ENCODE measurements around the gene PIRT.

PIRT gene

DNA sequence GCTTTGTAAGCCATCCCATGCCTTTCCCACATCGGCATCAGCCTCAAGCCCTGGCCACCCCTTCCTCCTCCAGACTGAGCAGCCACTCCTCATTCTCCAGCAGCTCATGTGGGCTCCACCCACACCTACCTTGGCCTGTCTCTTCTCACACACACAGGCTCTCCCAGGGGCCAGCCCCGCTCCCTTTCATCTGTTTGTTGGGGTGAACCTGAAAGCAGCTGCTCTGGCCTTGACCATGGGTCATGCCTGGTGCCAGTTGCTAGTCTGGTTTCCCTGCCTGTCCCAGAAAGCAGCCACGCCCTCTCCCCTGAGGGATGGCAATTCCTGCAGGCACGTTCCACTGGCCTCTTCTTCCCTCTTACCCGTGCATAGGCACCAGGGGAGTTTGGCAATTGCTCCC is 22.6 kb downstream of the PIRT start:
- no peak for DNase-seq

DNA sequence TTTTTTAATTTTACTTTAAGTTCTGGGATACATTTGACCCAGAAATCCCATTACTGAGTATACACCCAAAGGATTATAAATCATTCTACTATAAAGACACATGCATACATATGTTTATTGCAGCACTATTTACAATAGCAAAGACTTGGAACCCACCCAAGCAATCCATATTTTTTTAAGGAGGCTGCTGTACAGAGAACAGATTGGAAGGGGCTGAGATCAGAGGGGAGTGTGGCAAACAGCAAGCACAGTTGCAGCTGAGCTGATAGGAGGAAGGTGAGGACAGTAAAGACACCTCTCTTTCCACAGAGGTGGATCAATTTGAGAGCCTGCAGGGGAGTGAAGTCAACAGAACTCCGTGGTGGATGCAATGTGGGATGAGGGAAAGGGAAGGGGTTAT is 23.8 kb downstream of the PIRT start:
- DNase-seq = no peak

DNA sequence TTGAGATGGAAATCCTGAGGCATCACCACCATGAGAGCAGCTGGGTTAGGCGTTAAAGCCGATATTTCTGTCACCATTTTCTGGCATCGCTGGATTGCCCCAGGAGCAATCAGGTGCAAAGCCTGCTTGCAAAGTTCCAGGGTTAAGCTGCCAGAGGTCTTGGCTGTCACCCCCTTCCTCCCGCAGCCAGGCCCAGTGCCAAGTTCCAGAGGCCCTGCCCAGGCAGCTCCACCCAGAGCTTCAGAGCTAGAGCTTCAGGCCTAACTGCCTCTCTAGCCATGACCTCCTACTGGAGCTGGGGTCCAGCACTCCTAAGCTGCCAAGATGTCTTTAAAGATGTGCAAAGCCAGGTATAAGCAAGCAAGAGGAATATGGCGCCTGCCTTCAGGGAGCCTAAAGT is 25.2 kb downstream of the PIRT start:
- no peak for DNase-seq

DNA sequence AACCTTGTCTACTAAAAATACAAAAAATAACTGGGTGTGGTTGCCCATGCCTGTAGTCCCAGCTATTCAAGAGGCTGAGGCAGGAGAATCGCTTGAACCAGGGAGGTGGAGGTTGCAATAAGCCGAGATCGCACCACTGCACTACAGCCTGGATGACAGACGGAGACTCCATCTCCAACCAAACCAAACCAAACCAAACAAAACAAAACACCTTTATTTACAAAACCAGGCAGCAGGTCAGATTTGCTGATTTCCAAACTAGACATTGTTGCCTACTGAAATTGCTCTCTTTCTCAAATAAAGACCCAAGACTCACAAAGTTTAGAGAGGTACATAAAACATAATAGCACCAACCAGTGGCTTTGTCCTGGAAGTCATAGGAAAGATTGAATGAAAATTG is 28.3 kb downstream of the PIRT start:
- no peak for DNase-seq

DNA sequence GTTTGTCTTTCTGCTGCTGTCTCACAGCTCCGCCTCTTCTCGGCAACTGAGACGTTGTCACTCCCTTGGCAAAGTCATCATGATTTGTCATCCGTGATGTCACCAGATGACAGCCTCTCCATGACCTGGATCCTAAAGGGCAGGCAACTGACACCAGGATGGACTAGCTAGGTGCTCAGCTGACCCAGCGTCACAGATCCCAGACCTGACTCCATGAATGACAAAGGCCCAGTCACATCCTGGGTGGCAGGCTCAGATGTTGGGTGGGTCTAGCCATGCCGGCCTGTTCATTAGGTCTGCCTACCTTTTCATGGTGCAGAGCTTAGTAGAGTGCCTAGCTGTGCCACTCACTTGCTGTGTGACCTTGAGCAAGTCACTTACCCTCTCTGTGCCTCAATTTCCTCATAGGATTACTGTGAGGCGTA is 30.2 kb downstream of the PIRT start:
- DNase-seq = no peak

DNA sequence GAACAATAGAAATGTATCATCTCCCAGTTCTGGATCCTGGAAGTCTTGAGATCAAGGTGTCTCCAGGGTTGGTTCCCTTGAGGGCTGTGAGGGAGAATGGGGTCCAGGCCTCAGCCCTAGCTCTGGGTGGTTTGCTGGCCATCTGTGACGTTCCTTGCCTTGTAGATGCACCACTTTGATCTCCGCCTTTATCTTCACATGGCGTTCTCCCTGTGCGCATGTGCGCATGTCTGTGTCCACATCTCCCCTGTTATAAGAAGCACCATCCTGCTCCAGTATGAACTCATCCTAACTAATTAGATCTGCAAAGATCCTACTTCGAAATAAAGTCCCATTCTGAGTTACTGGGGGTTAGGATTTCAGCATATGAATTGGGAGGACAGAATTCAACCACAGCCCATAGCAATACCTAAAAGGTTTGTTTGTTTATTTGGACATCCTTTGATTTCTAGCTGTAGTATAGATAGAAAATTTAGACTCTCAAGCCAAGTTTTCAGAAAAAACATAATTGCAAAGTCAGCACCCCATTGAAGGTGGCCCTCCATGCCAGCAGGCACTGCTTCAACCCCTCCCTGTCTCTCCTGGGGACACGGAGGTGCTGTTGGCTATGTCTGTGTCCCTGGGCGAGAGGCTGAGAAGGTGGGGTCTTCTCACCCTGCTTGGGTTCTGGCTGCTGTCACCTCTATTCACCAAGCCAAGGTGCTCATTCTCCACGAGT is 31.2 kb downstream of the PIRT start:
- no peak for DNase-seq

DNA sequence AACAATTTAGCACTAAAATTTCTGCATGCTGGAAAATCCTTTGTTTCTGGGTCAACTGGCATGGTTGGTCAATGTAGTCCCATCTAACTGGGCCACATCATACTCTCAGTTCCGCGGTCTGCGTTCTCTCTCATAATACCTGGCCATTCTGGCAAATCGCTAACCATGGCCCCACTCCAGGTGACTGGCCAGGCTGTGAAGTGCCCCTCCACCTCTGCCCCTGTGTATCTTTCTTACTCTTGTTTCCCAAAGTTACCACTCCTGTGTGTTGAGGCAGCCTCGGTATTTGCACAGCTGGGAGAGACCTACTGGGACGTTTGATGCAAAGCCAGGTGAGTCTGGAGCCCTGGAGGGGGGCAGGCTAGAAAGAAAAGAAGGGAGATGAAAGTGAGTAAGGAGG is 32.0 kb downstream of the PIRT start:
- DNase-seq = no peak

DNA sequence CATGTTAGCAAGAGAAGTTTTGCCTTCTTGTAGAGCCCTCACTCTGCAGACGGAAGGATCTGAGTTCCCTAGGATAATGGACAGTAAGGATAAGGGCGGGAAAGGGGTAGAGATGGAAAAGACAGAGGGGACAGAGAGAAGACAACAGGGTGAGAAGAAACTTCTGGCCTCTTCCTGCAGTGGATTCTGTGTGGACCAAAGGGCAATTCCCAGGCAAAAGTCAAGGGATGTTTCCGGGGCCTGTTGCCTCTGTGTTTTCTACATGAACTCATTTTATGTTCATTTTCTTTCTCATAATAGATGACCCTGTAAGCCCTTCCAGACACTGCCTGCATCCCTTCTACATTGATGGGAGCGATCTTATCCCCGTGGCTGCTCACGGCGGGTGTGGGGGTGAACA is 33.3 kb downstream of the PIRT start:
- no peak for DNase-seq

DNA sequence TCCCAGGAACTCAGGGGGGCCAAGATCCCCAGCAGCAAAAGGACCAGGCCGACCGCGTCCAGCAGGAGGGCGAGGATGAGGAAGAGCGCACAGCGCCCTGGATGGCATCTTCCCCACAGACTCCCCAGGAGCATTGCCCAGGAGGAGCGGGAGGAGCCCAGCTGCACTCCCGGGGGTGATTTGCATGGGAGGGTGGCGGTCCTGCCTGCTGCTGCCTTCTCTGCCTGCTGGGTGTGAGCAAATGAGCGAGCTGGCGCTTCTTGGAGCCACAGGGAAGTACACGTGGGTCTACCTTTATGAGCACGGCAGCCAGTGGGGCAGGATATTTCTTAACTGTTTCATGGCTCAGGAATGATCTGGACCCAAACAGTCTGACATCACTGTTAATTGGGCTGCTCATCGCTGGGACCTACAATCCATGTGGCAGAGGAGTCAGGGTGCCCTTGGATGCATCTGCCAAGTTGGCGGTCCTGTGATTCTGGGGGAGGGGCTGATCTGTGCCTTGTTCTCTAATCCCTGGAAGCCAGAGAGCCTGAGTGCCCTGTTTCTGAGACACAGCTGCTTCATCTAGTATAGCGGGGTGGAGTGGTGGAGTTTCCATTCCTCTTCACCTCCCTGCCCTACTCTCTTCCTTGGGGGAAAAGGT is 33.9 kb downstream of the PIRT start, which contains the start of gene TMEM238L:
TSS of gene TMEM238L (minus strand) at position 270 of the 646 bp plus-strand sequence. CDS start at position 134, 136 bp downstream.
- DNase-seq = no peak

DNA sequence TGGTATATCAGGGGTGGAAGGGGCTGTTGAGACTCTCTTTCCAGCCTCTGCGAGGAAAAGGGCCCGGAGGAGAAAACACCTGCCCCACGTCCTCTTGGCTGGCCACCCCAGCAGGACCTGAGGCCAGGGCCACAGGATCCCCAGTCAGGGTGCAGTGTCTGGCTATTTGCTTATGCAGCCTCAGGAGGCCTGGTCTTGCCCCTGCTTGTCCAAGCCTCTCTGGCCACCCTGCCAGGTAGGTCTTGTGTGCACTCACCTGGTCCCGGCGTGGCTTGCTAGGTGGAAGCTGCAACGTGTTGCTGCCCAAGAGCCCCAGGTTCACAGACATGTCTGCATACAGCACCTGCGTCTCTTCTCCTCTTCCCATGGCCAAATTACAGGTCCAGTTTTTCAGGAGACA is 34.5 kb downstream of the PIRT start:
- no peak for DNase-seq

DNA sequence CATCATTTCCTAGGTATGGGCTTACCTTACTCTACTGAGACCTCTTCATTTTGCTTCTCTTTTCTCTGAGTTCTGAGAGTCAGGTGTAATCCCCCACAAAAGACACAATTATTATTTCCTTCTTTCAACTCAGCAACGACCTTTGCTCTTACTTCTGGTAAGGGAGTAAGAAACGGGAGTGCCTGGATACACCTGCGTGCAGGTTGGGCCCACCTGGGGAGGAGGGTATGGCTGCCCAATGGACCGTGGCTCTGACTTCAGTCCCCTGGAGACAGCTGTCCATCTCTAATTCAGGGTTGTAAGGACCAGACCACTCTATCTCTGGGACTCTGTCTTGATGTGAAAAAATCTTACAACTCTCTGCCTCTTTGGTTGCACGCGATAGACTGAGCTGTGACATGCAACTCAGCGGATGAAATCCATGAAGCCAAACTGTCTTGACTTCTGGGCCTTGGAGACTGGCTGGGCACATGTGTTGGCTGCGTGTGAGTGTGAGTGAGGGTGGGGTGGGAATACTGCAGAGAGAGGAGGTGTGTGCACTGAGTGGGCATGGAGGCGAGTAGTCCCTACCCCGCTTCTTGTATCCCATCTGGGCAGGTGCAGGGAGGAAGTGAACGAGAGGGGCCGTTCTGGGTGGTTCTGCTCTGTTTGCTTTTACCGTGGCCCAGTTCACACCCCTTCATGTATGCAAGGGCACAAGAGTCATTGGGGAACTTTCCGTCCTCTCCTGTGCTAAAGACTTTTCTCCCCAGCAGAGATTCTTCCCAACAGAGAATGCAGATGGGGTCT is 35.2 kb downstream of the PIRT start:
- no peak for DNase-seq

DNA sequence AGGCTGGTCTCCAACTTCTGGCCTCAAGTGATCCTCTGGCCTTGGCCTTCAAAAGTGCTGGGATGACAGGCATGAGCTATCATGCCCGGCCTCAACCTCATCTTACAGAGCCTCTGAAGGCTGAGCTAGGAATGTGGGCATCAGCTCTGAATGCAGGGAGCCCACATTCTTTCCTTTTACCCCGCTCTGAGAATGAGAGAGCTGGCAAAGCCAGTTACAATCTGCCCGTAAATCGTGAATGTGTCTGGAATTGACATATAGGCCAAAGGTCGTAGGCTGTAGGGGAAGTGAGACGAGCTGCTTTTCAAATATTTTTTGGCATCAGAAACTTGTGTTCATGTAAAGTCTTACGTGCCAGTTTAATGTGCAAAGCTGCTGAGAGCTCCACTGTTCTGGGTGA is 38.5 kb downstream of the PIRT start:
- DNase-seq = no peak

DNA sequence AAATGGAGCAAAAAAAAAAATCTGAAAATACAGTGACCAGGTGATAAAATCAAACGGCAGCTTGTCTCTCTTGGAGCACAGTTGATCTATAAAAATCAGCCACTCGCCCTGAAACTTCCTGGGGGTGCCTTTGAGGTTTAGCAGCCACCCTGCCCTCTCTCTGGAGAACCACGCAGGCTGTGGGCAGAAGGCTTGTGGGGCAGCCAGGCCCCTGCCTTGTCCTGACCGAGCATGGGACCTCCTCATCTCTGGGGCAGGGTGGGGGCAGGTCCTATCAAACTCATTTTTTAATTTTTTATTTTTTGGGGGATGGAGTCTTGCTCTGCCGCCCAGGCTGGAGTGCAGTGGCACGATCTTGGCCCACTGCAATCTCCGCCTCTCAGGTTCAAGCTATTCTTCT is 39.0 kb downstream of the PIRT start:
- DNase-seq = no peak

DNA sequence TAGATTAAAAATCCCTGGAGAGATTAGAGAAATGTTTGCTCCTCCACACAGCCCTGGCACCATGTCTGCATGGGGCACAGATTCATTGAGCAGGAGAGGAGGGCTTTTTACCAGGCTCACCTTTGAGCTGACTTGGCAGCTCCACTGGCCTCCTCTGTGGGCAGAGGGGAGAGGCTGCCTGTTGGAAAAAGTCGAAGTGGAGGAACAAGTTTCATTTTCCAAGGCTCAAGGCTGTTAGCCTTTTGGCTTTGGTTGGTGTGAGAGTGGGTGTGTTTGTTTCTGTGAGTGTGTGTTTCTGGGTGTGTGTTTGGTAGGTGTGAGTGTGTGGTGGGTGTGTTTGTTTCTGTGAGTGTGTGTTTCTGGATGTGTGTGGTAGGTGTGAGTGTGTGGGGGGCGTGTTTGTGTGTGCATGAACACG is 39.5 kb downstream of the PIRT start:
- DNase-seq = no peak

DNA sequence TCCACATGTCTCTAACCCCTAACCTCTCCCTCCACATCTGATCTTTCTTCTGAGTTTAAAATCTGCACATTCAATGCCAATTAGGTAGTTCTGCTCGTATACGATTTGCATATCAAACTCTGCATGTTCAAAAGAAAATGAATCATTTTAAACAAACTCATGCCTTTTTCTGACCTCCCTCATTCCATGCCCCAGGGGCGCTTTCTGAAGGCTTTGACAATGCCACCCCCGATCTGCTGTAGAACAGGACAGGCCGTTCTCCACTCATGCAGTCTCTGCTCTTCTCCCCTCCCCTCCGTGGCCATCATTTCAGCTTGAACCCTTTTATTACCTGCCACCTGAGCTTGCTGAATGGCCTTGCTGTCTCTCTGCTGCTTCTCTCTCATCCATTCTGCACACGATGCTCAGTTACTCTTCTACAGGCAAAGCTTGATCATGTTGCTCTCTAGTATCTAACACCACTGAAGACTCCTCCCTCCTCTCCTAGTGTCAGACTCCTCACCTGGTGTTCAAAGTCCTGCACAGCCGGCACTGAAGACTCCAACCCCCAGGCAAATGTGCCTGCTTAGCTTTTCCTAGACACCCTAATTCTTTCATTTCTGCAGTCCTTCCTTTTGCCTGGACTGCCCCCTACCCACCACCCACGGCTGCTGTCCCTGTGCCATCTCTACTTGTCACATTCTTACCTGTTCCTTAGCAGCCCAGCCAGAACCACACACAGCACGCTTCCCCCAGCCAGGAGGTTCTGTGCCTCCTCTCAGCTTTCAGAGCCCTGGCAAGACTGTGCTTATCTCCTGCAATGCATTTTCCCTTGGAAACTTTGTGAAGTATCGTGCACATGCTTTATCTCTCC is 40.2 kb downstream of the PIRT start:
- no peak for DNase-seq

DNA sequence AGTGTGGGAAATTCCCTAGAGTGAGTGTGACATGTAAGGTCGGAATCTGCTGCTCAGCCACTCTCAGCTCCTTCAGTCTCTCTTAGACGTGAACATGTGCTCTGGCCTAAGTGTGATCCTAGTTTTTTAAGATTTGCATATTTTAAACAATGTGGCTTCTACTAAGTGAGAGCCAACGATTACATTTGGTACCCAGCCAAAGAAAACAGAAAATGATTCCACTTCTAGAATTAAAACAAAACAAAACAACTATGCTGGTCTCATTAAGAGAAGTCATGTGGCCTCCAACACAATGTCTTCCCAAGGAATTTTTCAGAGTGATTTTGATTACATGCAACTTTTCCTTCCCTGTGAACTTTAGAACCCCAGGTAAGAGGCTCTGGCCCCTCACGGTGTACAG is 44.1 kb downstream of the PIRT start:
- no peak for DNase-seq

DNA sequence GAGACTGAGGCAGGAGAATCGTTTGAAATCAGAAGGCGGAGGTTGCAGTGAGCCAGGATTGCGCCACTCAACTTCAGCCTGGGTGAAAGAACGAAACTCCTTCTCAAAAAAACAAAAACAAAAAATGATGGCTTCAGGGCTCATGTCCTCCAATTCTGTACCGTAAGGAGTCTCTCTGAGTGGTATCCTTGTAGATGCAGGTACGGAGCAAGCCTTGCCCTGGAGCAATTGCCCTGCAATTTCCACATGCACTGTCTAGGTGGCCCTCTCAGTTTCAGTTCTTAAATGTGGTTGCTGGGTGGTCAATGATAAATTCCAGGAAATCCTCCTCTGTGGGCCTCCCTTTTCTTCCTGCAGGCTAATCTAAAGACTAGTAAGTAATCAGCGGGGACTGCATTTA is 44.6 kb downstream of the PIRT start:
- DNase-seq = no peak

DNA sequence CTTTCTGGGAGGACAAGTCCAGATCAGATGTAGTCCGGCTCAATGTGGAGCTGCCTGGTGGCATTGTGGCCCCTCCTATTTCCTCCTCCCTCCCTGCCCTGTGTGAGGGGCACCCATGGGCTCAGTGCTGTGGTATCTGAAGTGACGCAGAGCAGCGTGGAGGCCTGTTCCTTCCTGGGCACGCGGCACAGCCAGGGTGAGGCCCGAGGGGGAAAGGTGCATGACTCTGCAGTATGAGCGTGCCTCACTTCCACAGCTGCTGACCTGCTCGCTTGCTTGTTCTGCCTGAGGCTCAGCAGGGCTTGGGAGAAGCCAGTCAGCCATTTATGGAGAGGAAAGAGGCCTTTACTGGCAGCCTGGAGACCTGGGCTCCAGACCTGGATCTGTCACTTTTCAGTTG is 45.7 kb downstream of the PIRT start:
- no peak for DNase-seq

DNA sequence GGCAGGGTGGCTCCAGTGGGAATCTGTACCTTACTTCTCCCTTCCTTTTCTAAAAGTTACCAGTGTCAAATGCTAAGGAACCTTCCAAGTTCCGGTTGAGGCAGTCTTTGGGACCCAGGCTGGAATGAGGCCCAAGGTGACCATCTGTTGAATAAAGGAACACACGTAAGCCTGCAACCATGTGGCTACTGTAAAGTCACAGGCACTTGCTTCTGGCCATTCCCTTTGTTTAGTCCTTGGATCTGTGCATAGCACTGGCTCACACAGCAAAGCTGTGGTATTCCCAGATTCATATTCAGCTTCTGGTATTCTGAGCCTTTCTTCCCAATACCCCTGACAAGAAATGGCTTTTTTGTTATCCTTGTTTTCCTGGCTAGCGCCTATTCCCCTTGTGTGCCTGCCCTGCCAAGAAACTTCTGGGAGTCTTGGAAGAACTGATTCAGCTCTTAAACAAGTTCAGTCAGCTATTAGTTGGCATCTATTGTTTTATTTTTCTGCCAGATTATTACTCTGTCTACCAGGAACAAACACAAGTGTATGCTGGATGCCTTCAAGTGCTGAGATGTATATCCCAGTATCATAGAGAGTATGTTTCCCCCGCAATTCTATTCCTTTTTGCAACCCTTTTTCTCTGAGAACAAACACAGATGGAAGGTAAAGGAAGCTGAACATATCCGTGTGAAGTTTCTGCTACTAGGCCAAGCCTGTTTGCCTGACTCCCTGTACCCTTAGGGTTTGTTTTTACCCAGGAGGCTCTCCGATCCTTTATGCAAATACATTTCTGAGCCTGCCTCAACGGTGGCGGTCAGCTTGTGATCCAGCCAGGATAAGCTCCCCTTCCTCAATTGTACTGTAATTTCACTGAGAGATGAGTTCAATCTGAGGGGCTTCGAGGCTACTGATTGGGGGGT is 47.1 kb downstream of the PIRT start:
- no peak for DNase-seq

DNA sequence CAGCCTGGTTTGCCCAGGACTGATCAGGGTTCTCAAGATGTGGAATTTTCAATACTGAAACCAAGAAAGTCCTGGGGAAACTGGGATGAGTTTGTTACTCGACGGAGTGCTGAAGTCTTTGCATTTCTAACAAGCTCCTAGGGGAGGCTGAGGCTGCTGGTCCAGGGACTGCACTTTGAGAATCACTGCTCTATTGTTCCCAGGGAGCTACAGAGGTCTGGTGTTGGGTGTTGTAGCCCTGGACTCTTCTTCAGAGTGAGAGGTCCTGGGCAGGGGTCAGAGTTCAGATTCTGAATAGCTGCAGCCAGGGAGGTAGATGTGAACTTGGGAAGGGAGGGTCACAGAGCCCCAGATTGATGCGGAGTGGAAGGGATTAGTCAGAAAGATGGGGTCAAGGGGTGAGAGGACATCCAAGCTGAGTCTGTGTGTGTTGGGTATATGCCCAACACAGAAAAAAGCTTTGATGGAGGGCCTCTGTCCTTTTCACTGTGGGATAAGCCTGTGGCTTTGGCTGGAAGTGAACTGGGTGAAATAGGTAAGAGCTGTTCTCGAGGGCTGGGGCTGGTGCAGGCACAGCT is 48.1 kb downstream of the PIRT start:
- DNase-seq = no peak

DNA sequence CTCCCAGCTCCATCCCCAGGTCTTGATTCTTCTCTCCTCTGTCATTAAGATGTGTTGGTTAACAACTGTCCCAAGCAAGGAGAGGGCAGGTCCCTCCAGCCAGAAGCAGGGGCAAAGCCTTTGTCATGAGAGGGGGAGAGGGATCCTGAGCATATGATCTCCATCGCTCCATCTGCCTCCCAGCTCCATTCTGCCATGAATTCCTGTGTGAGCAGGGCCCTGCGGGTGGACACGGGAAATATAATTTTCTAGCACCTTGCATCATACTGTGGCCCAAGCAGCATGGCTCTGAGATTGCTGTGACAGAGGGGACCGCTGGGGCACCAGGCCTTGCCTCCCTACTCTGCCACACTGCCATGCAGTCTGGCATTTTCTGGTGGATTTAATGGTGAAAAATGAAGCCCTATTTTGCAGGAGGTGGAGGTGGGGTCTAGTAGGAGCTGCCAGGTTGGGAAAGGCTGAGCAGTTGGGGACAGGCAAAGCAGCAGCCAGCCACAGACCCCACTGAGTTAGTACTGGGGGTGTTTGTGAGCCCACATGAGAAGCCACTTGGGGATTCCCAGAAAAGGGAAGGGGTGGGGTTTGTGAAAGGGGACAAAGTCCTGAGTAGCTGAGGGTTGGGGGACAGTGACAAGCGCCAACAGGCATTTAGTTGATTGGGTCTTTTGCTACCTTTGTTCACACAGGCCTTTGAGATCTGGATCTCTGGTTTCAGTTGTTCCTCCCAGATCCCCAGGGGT is 50.4 kb downstream of the PIRT start:
- DNase-seq = no peak
